ENCODE data around the gene TAF11L7. TPM values are rescaled to one million over a fixed set of nuclear protein-coding genes. Genes with fewer than 3 reads are reported as not detected.
"Not testable (repeated sequence)": the region's sequence is repeated elsewhere in the genome, so short reads cannot be mapped to it uniquely, and the experiment has no call there.

The TAF11L7 gene
- polyA plus RNA-seq (2011; rRNA removed): not detected in 2 replicates
- not detected in 2 replicates for polyA minus RNA-seq (2011; rRNA and poly(A)+ RNA removed)

GRCh38 chr5:17585658-17586057, at the start of gene TAF11L7:
Gene TAF11L7, minus strand, starts transcription at chr5:17585758.
- H3K27me3 ChIP-seq (ENCODE audit: control insufficient read depth, insufficient read depth, low read length); POLR2A ChIA-PET; H3K4me3 ChIP-seq (ENCODE audit: low read depth, low read length); H3K27ac ChIP-seq (ENCODE audit: low read depth, low read length); DNase-seq (ENCODE audit: low read depth, low spot score); CTCF ChIA-PET; H3K9me3 ChIP-seq (ENCODE audit: control insufficient read depth, insufficient read depth, low read length): not testable (repeated sequence)

GRCh38 chr5:17634160-17634559, 48.6 kb upstream of the TAF11L7 start, which contains the start of gene TAF11L14:
Gene TAF11L14, plus strand, starts transcription at chr5:17634460.
- no peak for TF ChIP-seq CTCF (IDR thresholded peaks at IDR 0.05; ENCODE audit: low read depth, low read length)
- ChIA-PET POLR2A (no interaction called here), CTCF (no interaction called here)
- Histone ChIP-seq H3K9me3 (ENCODE audit: control insufficient read depth, insufficient read depth, low read length) (peaks cover 10% of the 10 kb centered on the region), H3K27me3 (ENCODE audit: control insufficient read depth, insufficient read depth, low read length) (no peaks in the 10 kb centered on the region), H3K27ac (ENCODE audit: low read depth, low read length) (no peak within 1 kb of the TSS), H3K4me3 (ENCODE audit: low read depth, low read length) (no peak within 1 kb of the TSS)
- no peak for DNase-seq (ENCODE audit: low read depth, low spot score)

- POLR2A ChIA-PET; DNase-seq (ENCODE audit: low read depth, low spot score); CTCF ChIA-PET; H3K27me3 ChIP-seq (ENCODE audit: control insufficient read depth, insufficient read depth, low read length); H3K4me3 ChIP-seq (ENCODE audit: low read depth, low read length); H3K27ac ChIP-seq (ENCODE audit: low read depth, low read length): not testable (repeated sequence)
- H3K9me3 ChIP-seq (ENCODE audit: control insufficient read depth, insufficient read depth, low read length): peaks cover 10% of the 10 kb centered on the region
These were observed 46.2 kb upstream of the TAF11L7 start, which contains the start of gene TAF11L13 for GRCh38 chr5:17631788-17632187. Gene TAF11L13, plus strand, starts transcription at chr5:17632088.

- ChIA-PET CTCF (no interaction called here), POLR2A (no interaction called here)
- H3K27ac ChIP-seq (ENCODE audit: low read depth, low read length): no peak overlapping the region
These were observed 40.1 kb upstream of the TAF11L7 start for GRCh38 chr5:17625686-17626085.

GRCh38 chr5:17620627-17621026, 35.1 kb upstream of the TAF11L7 start:
- H3K27ac ChIP-seq (ENCODE audit: low read depth, low read length): no peak overlapping the region
- ChIA-PET POLR2A (no interaction called here), CTCF (no interaction called here)
- DNase-seq (ENCODE audit: low read depth, low spot score): no peak
- no peak for TF ChIP-seq CTCF (IDR thresholded peaks at IDR 0.05; ENCODE audit: low read depth, low read length)
- H3K4me3 ChIP-seq (ENCODE audit: low read depth, low read length): no peak overlapping the region
- peaks cover 12% of the 10 kb centered on the region for H3K9me3 ChIP-seq (ENCODE audit: control insufficient read depth, insufficient read depth, low read length)
- H3K27me3 ChIP-seq (ENCODE audit: control insufficient read depth, insufficient read depth, low read length): no peaks in the 10 kb centered on the region

More at GRCh38 chr5:17625686-17626085, 40.1 kb upstream of the TAF11L7 start:
- no peak overlapping the region for H3K4me3 ChIP-seq (ENCODE audit: low read depth, low read length)
- no peak for DNase-seq (ENCODE audit: low read depth, low spot score)
- H3K9me3 ChIP-seq (ENCODE audit: control insufficient read depth, insufficient read depth, low read length): peaks cover 11% of the 10 kb centered on the region
- H3K27me3 ChIP-seq (ENCODE audit: control insufficient read depth, insufficient read depth, low read length): no peaks in the 10 kb centered on the region
- no peak for TF ChIP-seq CTCF (IDR thresholded peaks at IDR 0.05; ENCODE audit: low read depth, low read length)

- Histone ChIP-seq H3K27me3 (ENCODE audit: control insufficient read depth, insufficient read depth, low read length) (no peaks in the 10 kb centered on the region), H3K9me3 (ENCODE audit: control insufficient read depth, insufficient read depth, low read length) (peaks cover 15% of the 10 kb centered on the region), H3K27ac (ENCODE audit: low read depth, low read length) (no peak overlapping the region), H3K4me3 (ENCODE audit: low read depth, low read length) (no peak overlapping the region)
- no peak for DNase-seq (ENCODE audit: low read depth, low spot score)
- ChIA-PET POLR2A (no interaction called here), CTCF (no interaction called here)
- TF ChIP-seq CTCF (IDR thresholded peaks at IDR 0.05; ENCODE audit: low read depth, low read length): no peak
These were observed 33.8 kb upstream of the TAF11L7 start for GRCh38 chr5:17619354-17619753.
